Activated T-cell treated with anti-CD3 and anti-CD28 coated beads, Interleukin-2, amount 50 U/mL, for 24 hours (primary cell): ENCODE data around the gene PPOX.

Experiments
- DNase-seq: peaks from one replicate; pipeline ENCODE4 v3.0.0-alpha.2; 2020
- H3K27ac Mint-ChIP-seq: 2 replicates; pipeline ENCODE4 v1.8.0; 2020; ENCODE audit warnings: mild to moderate bottlenecking, mixed read lengths
- H3K27me3 Mint-ChIP-seq: 2 replicates; pipeline ENCODE4 v1.8.0; 2020; ENCODE audit warnings: mixed read lengths
- H3K36me3 Mint-ChIP-seq: 2 replicates; pipeline ENCODE4 v1.8.0; 2020; ENCODE audit warnings: low read depth, mixed read lengths
- H3K4me1 Mint-ChIP-seq: 2 replicates; pipeline ENCODE4 v1.8.0; 2020; ENCODE audit warnings: low read depth, mixed read lengths
- H3K4me3 Mint-ChIP-seq: 2 replicates; pipeline ENCODE4 v1.8.0; 2020; ENCODE audit warnings: mild to moderate bottlenecking, moderate library complexity, mixed read lengths
- H3K9me3 Mint-ChIP-seq: 2 replicates; pipeline ENCODE4 v1.8.0; 2020; ENCODE audit warnings: mixed read lengths

The PPOX gene

GRCh38 chr1:161133220-161133740 is 32.9 kb upstream of the PPOX start:
- Mint-ChIP-seq H3K9me3 (no peaks in the 10 kb centered on the region), H3K27ac (no peak overlapping the region), H3K4me1 (peaks cover 42% of the 10 kb centered on the region), H3K4me3 (no peak overlapping the region), H3K27me3 (no peaks in the 10 kb centered on the region), H3K36me3 (peaks cover 47% of the 10 kb centered on the region)
- no peak for DNase-seq

GRCh38 chr1:161137881-161138280 is 28.3 kb upstream of the PPOX start:
- H3K4me3 Mint-ChIP-seq = no peak overlapping the region
- no peaks in the 10 kb centered on the region for H3K9me3 Mint-ChIP-seq
- no peaks in the 10 kb centered on the region for H3K27me3 Mint-ChIP-seq
- H3K27ac Mint-ChIP-seq = no peak overlapping the region
- peaks cover 7% of the 10 kb centered on the region for H3K4me1 Mint-ChIP-seq
- peaks cover 15% of the 10 kb centered on the region for H3K36me3 Mint-ChIP-seq
- DNase-seq = no peak

- H3K27me3 Mint-ChIP-seq = no peaks in the 10 kb centered on the region
- H3K27ac Mint-ChIP-seq = no peak overlapping the region
- DNase-seq = no peak
- peaks cover 15% of the 10 kb centered on the region for H3K36me3 Mint-ChIP-seq
- H3K4me1 Mint-ChIP-seq = peaks cover 7% of the 10 kb centered on the region
- no peaks in the 10 kb centered on the region for H3K9me3 Mint-ChIP-seq
- H3K4me3 Mint-ChIP-seq = no peak overlapping the region
These were observed 27.8 kb upstream of the PPOX start for GRCh38 chr1:161138431-161138830.

- Mint-ChIP-seq H3K27me3 (no peaks in the 10 kb centered on the region), H3K27ac (no peak overlapping the region), H3K4me3 (no peak overlapping the region), H3K36me3 (peaks cover 15% of the 10 kb centered on the region), H3K9me3 (no peaks in the 10 kb centered on the region), H3K4me1 (peaks cover 7% of the 10 kb centered on the region)
- no peak for DNase-seq
These were observed 26.5 kb upstream of the PPOX start for GRCh38 chr1:161139766-161140165.

GRCh38 chr1:161140755-161141400 is 25.3 kb upstream of the PPOX start:
- peaks cover 7% of the 10 kb centered on the region for H3K36me3 Mint-ChIP-seq
- peaks cover 1% of the 10 kb centered on the region for H3K4me1 Mint-ChIP-seq
- no peak for DNase-seq

GRCh38 chr1:161145832-161146231 is 20.4 kb upstream of the PPOX start:
- H3K4me1 Mint-ChIP-seq = no peaks in the 10 kb centered on the region
- no peak for DNase-seq
- no peaks in the 10 kb centered on the region for H3K27me3 Mint-ChIP-seq
- H3K27ac Mint-ChIP-seq = no peak overlapping the region
- no peaks in the 10 kb centered on the region for H3K36me3 Mint-ChIP-seq
- no peak overlapping the region for H3K4me3 Mint-ChIP-seq
- H3K9me3 Mint-ChIP-seq = no peaks in the 10 kb centered on the region

More at GRCh38 chr1:161140755-161141400, 25.3 kb upstream of the PPOX start:
- Mint-ChIP-seq H3K27me3 (no peaks in the 10 kb centered on the region), H3K4me3 (no peak overlapping the region), H3K27ac (no peak overlapping the region), H3K9me3 (no peaks in the 10 kb centered on the region)

GRCh38 chr1:161153176-161153575 is 13.1 kb upstream of the PPOX start:
- Mint-ChIP-seq H3K27ac (peak overlapping the region; percentile 80), H3K4me1 (peaks cover 21% of the 10 kb centered on the region), H3K9me3 (no peaks in the 10 kb centered on the region), H3K27me3 (no peaks in the 10 kb centered on the region), H3K36me3 (peaks cover 35% of the 10 kb centered on the region), H3K4me3 (peak overlapping the region; percentile 94)
- no peak for DNase-seq

- DNase-seq = peak; percentile 86
- peaks cover 27% of the 10 kb centered on the region for H3K4me1 Mint-ChIP-seq
- H3K4me3 Mint-ChIP-seq = peak within 1 kb of the TSS; percentile 94
- no peaks in the 10 kb centered on the region for H3K27me3 Mint-ChIP-seq
- H3K9me3 Mint-ChIP-seq = no peaks in the 10 kb centered on the region
- peaks cover 41% of the 10 kb centered on the region for H3K36me3 Mint-ChIP-seq
- peak within 1 kb of the TSS; percentile 100 for H3K27ac Mint-ChIP-seq
These were observed 12.4 kb upstream of the PPOX start, which contains the start of gene UFC1 for GRCh38 chr1:161153682-161154337. UFC1 (plus strand) TSS chr1:161153978; CDS start chr1:161153998, 20 bp downstream.

GRCh38 chr1:161157867-161158266 is 8.4 kb upstream of the PPOX start:
- Mint-ChIP-seq H3K4me3 (no peak overlapping the region), H3K27me3 (no peaks in the 10 kb centered on the region), H3K4me1 (peaks cover 64% of the 10 kb centered on the region), H3K27ac (peak overlapping the region; percentile 93), H3K9me3 (no peaks in the 10 kb centered on the region), H3K36me3 (peaks cover 77% of the 10 kb centered on the region)
- no peak for DNase-seq

GRCh38 chr1:161158316-161159010 is 7.8 kb upstream of the PPOX start:
- peaks cover 64% of the 10 kb centered on the region for H3K4me1 Mint-ChIP-seq
- peak overlapping the region; percentile 93 for H3K27ac Mint-ChIP-seq
- peaks cover 83% of the 10 kb centered on the region for H3K36me3 Mint-ChIP-seq

GRCh38 chr1:161159087-161159912 is 6.9 kb upstream of the PPOX start, which contains the start of gene USP21:
USP21 (plus strand) TSS chr1:161159500; CDS start chr1:161160641, 1,141 bp downstream.
- Mint-ChIP-seq H3K9me3 (no peaks in the 10 kb centered on the region), H3K36me3 (peaks cover 83% of the 10 kb centered on the region), H3K27me3 (no peaks in the 10 kb centered on the region), H3K4me3 (peak within 1 kb of the TSS; percentile 85), H3K27ac (peak within 1 kb of the TSS; percentile 93), H3K4me1 (peaks cover 67% of the 10 kb centered on the region)
- DNase-seq = peak; percentile 96

More at GRCh38 chr1:161158316-161159010, 7.8 kb upstream of the PPOX start:
- Mint-ChIP-seq H3K27me3 (no peaks in the 10 kb centered on the region), H3K9me3 (no peaks in the 10 kb centered on the region), H3K4me3 (peak overlapping the region; percentile 85)
- DNase-seq = no peak

GRCh38 chr1:161159913-161160243 is 6.3 kb upstream of the PPOX start:
- no peak for DNase-seq
- Mint-ChIP-seq H3K4me3 (peak overlapping the region; percentile 85), H3K36me3 (peaks cover 85% of the 10 kb centered on the region), H3K27ac (peak overlapping the region; percentile 93), H3K4me1 (peaks cover 68% of the 10 kb centered on the region), H3K9me3 (no peaks in the 10 kb centered on the region), H3K27me3 (no peaks in the 10 kb centered on the region)

GRCh38 chr1:161160671-161161145 is 5.5 kb upstream of the PPOX start:
- H3K4me3 Mint-ChIP-seq = peak overlapping the region; percentile 85
- no peak for DNase-seq
- peak overlapping the region; percentile 85 for H3K27ac Mint-ChIP-seq
- H3K9me3 Mint-ChIP-seq = no peaks in the 10 kb centered on the region
- H3K36me3 Mint-ChIP-seq = peaks cover 83% of the 10 kb centered on the region
- peaks cover 67% of the 10 kb centered on the region for H3K4me1 Mint-ChIP-seq
- no peaks in the 10 kb centered on the region for H3K27me3 Mint-ChIP-seq

- H3K27me3 Mint-ChIP-seq = no peaks in the 10 kb centered on the region
- peak overlapping the region; percentile 85 for H3K27ac Mint-ChIP-seq
- H3K4me3 Mint-ChIP-seq = no peak overlapping the region
- H3K36me3 Mint-ChIP-seq = peaks cover 85% of the 10 kb centered on the region
- no peaks in the 10 kb centered on the region for H3K9me3 Mint-ChIP-seq
- peaks cover 68% of the 10 kb centered on the region for H3K4me1 Mint-ChIP-seq
- no peak for DNase-seq
These were observed 4.6 kb upstream of the PPOX start for GRCh38 chr1:161161652-161162051.
